Measurements from ENCODE around the gene IDH3B. TPM values are rescaled to one million over a fixed set of nuclear protein-coding genes. Genes with fewer than 3 reads are reported as not detected.
A peak's percentile ranks its signal among the peaks of the same experiment; 100 is the strongest.

IDH3B gene
- polyA plus RNA-seq, 3 donors = 102 to 224 (median 103) TPM

- H3K4me3 Mint-ChIP-seq = peak overlapping the region in 1 of 2 donors; percentile 99
- no peak for DNase-seq
- H3K36me3 Mint-ChIP-seq = peaks cover 4 to 15% of the 10 kb centered on the region in 2 donors
- peaks cover 13% of the 10 kb centered on the region for H3K4me1 Mint-ChIP-seq
- intact Hi-C loops (cut with micrococcal nuclease) = no loop called here
- peaks cover 73 to 84% (median 74%) of the 10 kb centered on the region in 3 donors for H3K27me3 Mint-ChIP-seq (ENCODE audit: low read depth in 3 of 3)
- H2AFZ ChIP-seq (ENCODE audit: insufficient read depth, low read depth, low read length, poor library complexity, severe bottlenecking) = no peak overlapping the region
- peaks cover 0 to 19% (median 12%) of the 10 kb centered on the region in 7 donors for H3K9me3 Mint-ChIP-seq
- no peaks in the 10 kb centered on the region for H4K20me1 ChIP-seq (ENCODE audit: insufficient read depth, low read length)
- no peaks in the 10 kb centered on the region for H3K79me2 ChIP-seq (ENCODE audit: insufficient read depth, low read length)
- TF ChIP-seq CTCF (IDR thresholded peaks at IDR 0.05) = no peak
- H3K9me3 ChIP-seq (replicated peaks in 1 of 2; ENCODE audit: control insufficient read depth in 1 of 2, insufficient read depth in 1 of 2, low read length in 2 of 2) = peaks cover 0 to 21% of the 10 kb centered on the region in 2 donors
- no peak overlapping the region for H3K9ac ChIP-seq (ENCODE audit: insufficient read depth, low read length, poor library complexity, severe bottlenecking)
- H3K4me2 ChIP-seq (replicated peaks; ENCODE audit: extremely low read depth, low read length, poor library complexity, severe bottlenecking) = no peak overlapping the region
- peaks cover 6 to 17% of the 10 kb centered on the region in 2 donors for H3K4me1 ChIP-seq (ENCODE audit: control insufficient read depth in 1 of 2, insufficient read depth in 2 of 2, low read length in 2 of 2)
- no peak overlapping the region for H3K27ac ChIP-seq (ENCODE audit: low read depth in 1 of 2, low read length in 2 of 2)
- no peak overlapping the region for H3K4me3 ChIP-seq (replicated peaks in 1 of 3; ENCODE audit: low read depth in 2 of 3, low read length in 3 of 3)
- H3K36me3 ChIP-seq (replicated peaks in 1 of 2; ENCODE audit: control insufficient read depth in 1 of 2, insufficient read depth in 2 of 2, low read length in 2 of 2) = no peaks in the 10 kb centered on the region
- peaks cover 45 to 66% of the 10 kb centered on the region in 2 donors for H3K27me3 ChIP-seq (ENCODE audit: control insufficient read depth in 2 of 2, insufficient read depth in 2 of 2, low read length in 2 of 2)
- 27% methylated on average over 6 of the region's 6 CpGs for WGBS (ENCODE audit: insufficient coverage)
- no peak overlapping the region for H3K27ac Mint-ChIP-seq
Measured at GRCh38 chr20:2690718-2691117, 26.7 kb upstream of the IDH3B start.

- intact Hi-C loops (cut with micrococcal nuclease) = no loop called here
- Histone ChIP-seq H3K79me2 (ENCODE audit: insufficient read depth, low read length) (no peaks in the 10 kb centered on the region), H3K4me2 (replicated peaks; ENCODE audit: extremely low read depth, low read length, poor library complexity, severe bottlenecking) (no peak overlapping the region), H2AFZ (ENCODE audit: insufficient read depth, low read depth, low read length, poor library complexity, severe bottlenecking) (no peak overlapping the region), H3K27me3 (ENCODE audit: control insufficient read depth in 2 of 2, insufficient read depth in 2 of 2, low read length in 2 of 2) (peaks cover 40 to 61% of the 10 kb centered on the region in 2 donors), H4K20me1 (ENCODE audit: insufficient read depth, low read length) (no peaks in the 10 kb centered on the region), H3K9ac (ENCODE audit: insufficient read depth, low read length, poor library complexity, severe bottlenecking) (no peak overlapping the region), H3K4me1 (ENCODE audit: control insufficient read depth in 1 of 2, insufficient read depth in 2 of 2, low read length in 2 of 2) (peaks cover 8 to 21% of the 10 kb centered on the region in 2 donors), H3K4me3 (replicated peaks in 1 of 3; ENCODE audit: low read depth in 2 of 3, low read length in 3 of 3) (no peak overlapping the region), H3K9me3 (replicated peaks in 1 of 2; ENCODE audit: control insufficient read depth in 1 of 2, insufficient read depth in 1 of 2, low read length in 2 of 2) (peaks cover 0 to 20% of the 10 kb centered on the region in 2 donors), H3K27ac (ENCODE audit: low read depth in 1 of 2, low read length in 2 of 2) (no peak overlapping the region), H3K36me3 (replicated peaks in 1 of 2; ENCODE audit: control insufficient read depth in 1 of 2, insufficient read depth in 2 of 2, low read length in 2 of 2) (no peaks in the 10 kb centered on the region)
- DNase-seq = no peak
- no peak for TF ChIP-seq CTCF (IDR thresholded peaks at IDR 0.05)
- Mint-ChIP-seq H3K27me3 (ENCODE audit: low read depth in 3 of 3) (peaks cover 68 to 79% (median 71%) of the 10 kb centered on the region in 3 donors), H3K27ac (peak overlapping the region in 1 of 7 donors; percentile 24), H3K36me3 (peaks cover 4 to 15% of the 10 kb centered on the region in 2 donors), H3K9me3 (peaks cover 0 to 19% (median 12%) of the 10 kb centered on the region in 7 donors), H3K4me3 (peak overlapping the region in 1 of 2 donors; percentile 35), H3K4me1 (peaks cover 15% of the 10 kb centered on the region)
- WGBS (ENCODE audit: insufficient coverage) = 42% methylated on average over 2 of the region's 3 CpGs
Measured at GRCh38 chr20:2690213-2690612, 26.2 kb upstream of the IDH3B start.

Data from CD14-positive monocyte (primary cell).